Left ventricle myocardium superior (tissue), 1 donor: Measurements from ENCODE around the gene ENDOG. TPM values are rescaled to one million over a fixed set of nuclear protein-coding genes. Genes with fewer than 3 reads are reported as not detected.
"Not testable (repeated sequence)": the region's sequence is repeated elsewhere in the genome, so short reads cannot be mapped to it uniquely, and the experiment has no call there.

Experiments used
- ATAC-seq: fragments of 200-7000 bp; cut with Tn5 transposase; one replicate; pipeline ENCODE4 v1.9.1; 2020; ENCODE audit warnings: mild to moderate bottlenecking, moderate library complexity
- DNase-seq: peaks from one replicate; pipeline ENCODE4 v3.0.0-alpha.2; 2020
- intact Hi-C: fragments of 100-400 bp; cut with micrococcal nuclease; formaldehyde crosslinking; loops from one replicate; pipeline ENCODE4 v1.11.0; 2022
- total RNA-seq: library from RNA; stranded (reverse); fragmentation: NEBNext Ultra II Directional; extraction: Animal tissue kit (Norgen Biotek cat#: 25700); gene quantifications from one replicate; pipeline ENCODE4 v1.2.1, GENCODE V29; 2021
- donor health status: DM: no; HTN: yes; CAD: no; lungs with severe emphysema.

Gene ENDOG
- total RNA-seq, 1 donor from 2014 or later, result 88.5 TPM

DNA sequence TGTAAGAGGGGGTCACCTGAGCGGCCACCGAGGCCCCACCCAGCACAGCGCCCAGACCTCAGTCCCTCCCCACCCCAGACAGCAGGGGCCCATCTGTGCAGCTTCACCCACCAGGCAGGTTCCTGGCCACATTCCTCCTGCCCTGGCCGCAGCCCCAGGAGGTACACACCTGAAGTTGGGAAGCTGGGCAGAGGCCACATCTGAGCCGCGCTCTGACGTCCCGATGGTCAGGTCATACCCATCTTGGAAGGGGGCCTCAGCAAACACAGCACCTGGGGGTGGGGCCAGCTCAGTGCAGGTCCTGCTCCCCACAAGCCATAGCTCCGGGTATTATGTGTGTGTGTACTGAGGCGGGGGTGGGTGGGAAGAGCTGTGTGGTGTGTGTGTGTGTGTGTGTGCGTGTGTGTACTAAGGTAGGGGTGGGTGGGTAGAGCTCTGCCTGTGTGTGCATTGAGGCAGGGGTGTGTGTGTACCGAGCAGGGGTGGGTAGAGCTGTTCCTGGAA is 5.7 kb downstream of the ENDOG start:
- ATAC-seq (no peak), DNase-seq (no peak)
- intact Hi-C loops, result no loop called here

DNA sequence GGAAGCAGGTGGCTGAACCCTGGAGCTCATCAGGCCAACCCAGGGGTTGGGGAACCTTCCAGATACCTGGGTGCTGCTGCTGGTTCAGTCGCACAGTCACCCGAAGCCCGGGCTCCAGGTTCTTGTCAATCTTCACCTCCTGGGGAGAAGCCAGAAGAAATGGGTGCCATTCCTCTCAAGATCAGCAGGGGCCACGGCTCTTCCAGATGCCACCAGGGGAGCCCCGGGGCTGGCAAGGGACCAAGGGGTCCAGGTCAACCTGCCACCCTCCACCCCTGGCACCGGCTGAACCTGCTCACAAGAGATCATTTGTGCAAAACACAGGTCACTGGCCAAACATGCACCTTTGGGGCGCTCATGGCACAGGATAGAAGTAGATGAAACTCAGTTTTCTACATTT is 6.6 kb downstream of the ENDOG start:
- DNase-seq (no peak), ATAC-seq (no peak)
- intact Hi-C loops, result no loop called here

- DNase-seq, result no peak
Observed at GRCh38 chr9:128825923-128826700, 7.8 kb downstream of the ENDOG start.

DNA sequence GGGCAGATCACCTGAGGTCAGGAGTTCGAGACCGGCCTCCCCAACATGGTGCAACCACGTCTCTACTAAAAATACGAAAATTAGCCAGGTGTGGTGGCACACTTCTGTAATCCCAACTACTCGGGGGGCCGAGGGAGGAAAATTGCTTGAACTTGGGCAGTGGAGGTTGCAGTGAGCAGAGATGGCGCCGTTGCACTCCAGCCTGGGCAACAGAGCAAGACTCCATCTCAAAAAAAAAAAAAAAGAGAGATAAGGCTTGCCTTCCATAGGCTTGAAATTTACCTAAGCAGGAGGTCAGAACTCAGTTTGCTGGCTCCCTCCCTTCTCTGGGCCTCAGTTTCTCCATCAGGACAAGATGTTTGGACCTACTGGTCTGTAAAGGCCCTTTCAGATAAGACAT is 10.0 kb downstream of the ENDOG start:
- DNase-seq, result no peak
- ATAC-seq, result no peak
- intact Hi-C loops, result no loop called here

More at GRCh38 chr9:128825923-128826700, 7.8 kb downstream of the ENDOG start:
- intact Hi-C loops, result no loop called here
- ATAC-seq, result no peak

- ATAC-seq, result no peak
- intact Hi-C loops, result no loop called here
- no peak for DNase-seq
Observed at GRCh38 chr9:128828719-128829452, 10.6 kb downstream of the ENDOG start.

- peak; percentile 99 for ATAC-seq
- peak; percentile 95 for DNase-seq
- intact Hi-C loops, result no loop called here
Observed at GRCh38 chr9:128829477-128830251, 11.4 kb downstream of the ENDOG start, which contains the start of gene SPOUT1. Gene SPOUT1 (minus strand): TSS chr9:128829794. CDS start chr9:128829780, 14 bp downstream.

- ATAC-seq, result no peak
- intact Hi-C loops, result no loop called here
- no peak for DNase-seq
Observed at GRCh38 chr9:128833696-128834095, 15.4 kb downstream of the ENDOG start.

DNA sequence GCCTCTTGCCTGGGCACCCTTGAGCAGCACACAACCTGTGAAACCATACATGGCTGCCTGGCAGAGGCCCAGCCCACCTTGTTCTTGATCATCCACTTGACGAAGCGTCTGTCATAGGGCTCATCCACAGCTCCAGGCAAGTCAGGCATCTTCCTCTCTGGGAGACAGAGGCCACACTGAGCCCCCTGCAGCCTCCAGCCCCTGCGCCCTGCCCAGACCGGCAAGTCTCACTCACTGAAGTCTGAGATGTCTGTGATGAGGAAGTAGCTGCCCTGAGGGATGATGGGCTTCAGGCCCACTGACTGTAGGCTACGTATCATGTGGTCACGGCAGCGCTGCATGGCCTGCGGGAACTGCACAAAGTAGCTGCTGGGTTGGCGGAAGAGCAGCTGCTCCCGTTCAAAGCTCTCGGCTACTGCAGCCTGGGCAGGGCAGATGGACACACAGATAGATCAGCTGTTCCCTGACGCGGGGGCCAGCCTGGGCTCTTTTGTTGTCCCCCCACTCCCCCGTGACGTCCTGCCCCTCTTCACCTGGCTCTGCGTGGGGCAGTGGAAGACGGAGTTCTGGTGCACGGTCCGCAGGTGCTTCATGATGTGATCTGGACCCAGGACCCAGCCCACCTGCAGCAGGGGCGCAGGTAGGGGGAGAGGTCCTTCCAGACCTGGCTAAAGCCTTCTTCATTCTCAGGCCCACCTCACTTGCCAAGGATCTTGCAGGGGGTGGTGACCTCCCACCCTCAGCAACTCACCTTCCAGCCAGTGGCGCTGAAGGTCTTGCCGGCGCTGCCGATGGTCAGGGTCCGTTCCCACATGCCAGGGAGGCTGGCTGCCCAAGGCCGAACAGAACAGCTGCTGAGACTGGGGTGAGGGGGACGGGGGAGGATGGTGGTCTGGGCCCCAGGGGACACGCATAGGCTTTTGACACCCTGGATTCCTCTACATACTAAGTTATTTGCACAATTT is 17.2 kb downstream of the ENDOG start:
- intact Hi-C loops, result no loop called here
- no peak for ATAC-seq
- no peak for DNase-seq

DNA sequence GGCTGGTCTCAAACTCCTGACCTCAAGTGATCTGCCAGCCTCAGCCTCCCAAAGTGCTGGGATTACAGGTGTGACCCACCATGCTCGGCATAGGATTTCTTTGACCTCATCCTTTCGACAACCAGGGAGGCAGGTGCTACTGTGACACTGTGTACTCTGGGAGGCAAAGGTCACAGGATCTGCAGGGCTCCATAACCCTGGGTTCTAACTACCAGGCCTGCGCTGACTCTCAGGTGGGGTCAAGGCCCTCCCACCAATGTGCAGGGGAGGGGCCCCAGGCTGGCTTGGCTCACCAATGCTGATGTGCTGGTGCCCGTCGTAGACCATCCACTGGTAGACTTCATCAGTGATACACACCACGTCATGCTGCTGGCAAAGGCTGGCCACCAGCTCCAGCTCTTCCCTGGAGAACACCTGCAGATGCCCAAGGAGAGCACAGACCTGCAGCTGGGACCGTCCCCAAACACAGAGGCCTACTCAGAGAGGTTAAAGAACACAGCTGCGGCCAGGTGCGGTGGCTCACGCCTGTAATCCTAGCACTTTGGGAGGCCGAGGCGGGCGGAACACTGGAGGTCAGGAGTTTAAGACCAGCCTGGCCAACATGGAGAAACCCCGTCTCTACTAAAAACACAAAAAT is 18.3 kb downstream of the ENDOG start:
- intact Hi-C loops, result no loop called here

DNA sequence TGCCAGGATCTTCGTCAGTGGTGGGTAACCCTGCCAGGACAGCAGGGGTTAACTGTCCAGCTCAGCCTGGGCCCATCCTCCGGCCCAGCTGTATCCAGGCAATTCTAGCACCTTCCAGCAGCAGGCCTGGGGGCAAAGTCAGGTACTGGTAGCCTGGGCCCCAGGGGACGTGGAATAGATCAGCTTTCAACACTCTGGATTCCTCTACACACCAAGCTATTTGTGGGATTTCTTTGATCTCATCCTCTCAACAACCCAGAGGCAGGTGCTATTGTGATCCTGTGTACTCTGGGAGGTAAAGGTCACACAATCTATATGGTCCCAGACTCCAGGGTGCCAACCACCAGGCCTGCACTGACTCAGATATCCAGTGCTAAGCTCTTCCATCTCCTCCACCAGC is 20.0 kb downstream of the ENDOG start:
- ATAC-seq (no peak), DNase-seq (peak; percentile 12)
- intact Hi-C loops, result no loop called here

More for the DNA sequence above, 18.3 kb downstream of the ENDOG start:
- ATAC-seq (no peak), DNase-seq (peak; percentile 15)

DNA sequence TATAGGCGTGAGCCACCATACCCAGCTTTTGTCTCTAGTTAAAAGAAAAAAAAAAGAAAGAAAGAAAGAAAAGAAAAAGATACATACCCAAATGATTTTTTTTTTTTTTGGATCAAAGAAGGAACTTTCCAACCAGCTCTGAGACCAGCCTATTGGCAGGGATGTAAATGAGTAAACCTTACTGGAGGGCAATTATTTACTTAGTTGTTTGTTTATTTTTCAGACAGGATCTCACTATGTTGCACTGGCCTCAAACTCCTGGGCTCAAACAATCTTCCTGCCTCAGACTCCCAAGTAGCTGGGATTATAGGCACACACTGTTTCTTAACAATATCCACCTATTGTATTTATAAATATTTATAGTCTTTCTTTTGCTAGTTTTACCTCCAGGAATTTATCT is 22.2 kb downstream of the ENDOG start:
- ATAC-seq, result no peak
- DNase-seq, result no peak
- intact Hi-C loops, result no loop called here

- no peak for DNase-seq
Observed at GRCh38 chr9:128841694-128842492, 23.6 kb downstream of the ENDOG start.

GRCh38 chr9:128843171-128843570 is 24.9 kb downstream of the ENDOG start:
- ATAC-seq, intact Hi-C loops, DNase-seq: not testable (repeated sequence)

More at GRCh38 chr9:128841694-128842492, 23.6 kb downstream of the ENDOG start:
- intact Hi-C loops, result no loop called here
- no peak for ATAC-seq

GRCh38 chr9:128845186-128845931 is 27.1 kb downstream of the ENDOG start:
- intact Hi-C loops, result no loop called here
- DNase-seq, result no peak
- no peak for ATAC-seq

GRCh38 chr9:128846680-128847030 is 28.4 kb downstream of the ENDOG start:
- no peak for DNase-seq
- no peak for ATAC-seq
- intact Hi-C loops, result no loop called here

GRCh38 chr9:128847803-128848202 is 29.5 kb downstream of the ENDOG start:
- DNase-seq, result no peak
- intact Hi-C loops, result no loop called here
- no peak for ATAC-seq
